GM12874 (cell line): ENCODE data around the gene FDPS.

ENCODE experiments used
- CTCF ChIP-seq: IDR thresholded peaks from 2 replicates; pipeline ENCODE4 v1.5.1; 2011; ENCODE audit warnings: low read depth, mild to moderate bottlenecking, control low read depth, low read length, moderate library complexity; ENCODE audit not compliant: insufficient read depth

The FDPS gene

GRCh38 chr1:155360051-155360450, 51.4 kb downstream of the FDPS start:
- no peak for TF ChIP-seq CTCF
